Daoy (cell line): ENCODE measurements around the gene DDX10. TPM values are rescaled to one million over a fixed set of nuclear protein-coding genes. Genes with fewer than 3 reads are reported as not detected.

Experiments
- DNase-seq: peaks from one replicate; pipeline ENCODE4 v3.0.0-alpha.2; 2015; ENCODE audit warnings: low read depth
- total RNA-seq: library from RNA; depleted of rRNA; stranded (reverse); fragments of >200 nt; shearing (Covaris generic); gene quantifications from 2 replicates; pipeline ENCODE4 v1.2.3, GENCODE V29; 2014; rRNA removed

The DDX10 gene
- total RNA-seq, 1 experiment from 2014 or later: 35.8 TPM

DNA sequence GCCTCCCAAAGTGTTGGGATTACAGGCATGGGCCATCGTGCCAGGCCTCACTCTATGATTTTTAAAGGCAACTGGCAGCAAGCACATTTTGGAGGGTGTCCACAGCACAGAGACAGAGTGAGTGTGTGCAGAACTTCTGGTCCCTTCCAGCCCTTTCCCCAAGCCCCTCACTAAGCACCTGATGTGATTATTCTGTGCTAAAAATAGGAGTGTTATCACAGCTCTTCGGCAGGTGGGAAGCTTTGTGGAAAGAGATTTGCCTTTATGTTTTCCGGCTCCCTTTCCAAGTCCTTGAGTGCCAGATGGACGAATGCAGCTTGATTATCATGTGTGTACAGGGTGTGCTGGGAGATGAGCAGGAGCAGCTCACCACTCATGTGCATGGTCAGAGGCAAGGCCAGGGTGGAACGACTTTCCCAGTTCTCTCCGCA is 310.8 kb downstream of the DDX10 start:
- DNase-seq: no peak

DNA sequence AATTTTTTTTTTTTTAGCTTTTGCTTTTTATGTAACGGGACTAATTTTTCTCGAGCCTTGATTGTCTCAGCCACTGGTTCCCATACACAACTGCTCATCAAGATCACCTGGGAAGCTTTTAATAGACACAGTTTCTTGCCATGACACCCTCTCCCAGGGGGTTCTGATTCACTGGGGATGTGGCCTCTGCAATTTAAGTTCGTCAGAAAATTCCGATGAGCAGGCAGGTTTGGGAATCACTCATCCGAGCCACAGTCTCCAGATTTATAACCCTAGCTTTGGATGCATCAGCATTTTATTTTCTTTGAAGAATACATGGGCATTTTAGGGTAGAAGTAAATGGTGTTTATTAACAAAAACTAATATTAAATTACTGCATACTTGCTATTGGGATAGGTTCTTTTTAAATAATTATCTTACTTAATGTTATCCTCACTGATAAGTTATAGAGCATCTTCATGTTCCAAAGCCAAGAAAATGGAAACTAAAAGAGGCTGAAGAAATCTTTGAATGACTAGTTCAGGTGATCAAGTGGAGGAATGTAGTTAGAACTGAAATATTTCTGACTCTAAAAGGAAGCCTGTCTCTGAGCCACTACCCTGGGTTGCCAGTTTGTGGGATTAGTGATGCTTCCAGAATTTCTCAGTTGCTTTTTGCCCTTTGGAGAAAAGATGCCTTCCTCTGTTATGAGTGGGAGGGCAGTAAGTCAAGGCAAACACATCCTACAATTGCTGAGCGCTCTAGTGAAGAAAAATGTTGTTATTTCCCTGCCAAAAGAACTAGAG is 319.0 kb downstream of the DDX10 start:
- DNase-seq: peak; percentile 30

DNA sequence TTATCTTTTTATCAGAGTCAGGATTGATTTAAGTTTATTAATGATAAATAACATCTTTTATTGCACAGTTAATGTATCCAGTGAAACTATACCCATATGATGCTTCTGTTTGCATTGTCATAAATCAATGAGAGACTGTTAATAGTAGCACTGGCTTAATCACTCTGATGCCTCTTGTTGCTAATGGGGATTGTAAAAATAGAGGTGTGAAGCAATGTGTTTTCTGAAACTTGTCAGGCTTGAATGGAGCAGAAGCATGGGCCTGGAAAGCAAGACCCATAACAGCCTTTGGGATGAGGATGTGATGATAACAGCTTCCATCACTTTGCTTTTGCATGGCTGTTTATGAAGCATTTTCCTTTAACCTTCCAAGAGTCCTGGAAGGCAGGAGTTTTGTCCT is 319.7 kb downstream of the DDX10 start:
- DNase-seq: no peak

GRCh38 chr11:108985236-108985944 is 320.5 kb downstream of the DDX10 start:
- DNase-seq: no peak

GRCh38 chr11:108985945-108986279 is 321.0 kb downstream of the DDX10 start:
- DNase-seq: peak; percentile 33

Other genes with a start within 250 kb of the DDX10 start
- 0.29 and 9.4 TPM in 2 replicates for gene C11orf65, start 197.5 kb upstream of the DDX10 start, total RNA-seq
- 16.6 and 23.2 TPM in 2 replicates for gene POGLUT3, start 166.7 kb upstream of the DDX10 start, total RNA-seq
- 1.5 and 1.8 TPM in 2 replicates for gene EXPH5, start 71.3 kb upstream of the DDX10 start, total RNA-seq